Muscle of arm (tissue), 12 donors: ENCODE measurements around the gene CNR1. TPM values are rescaled to one million over a fixed set of nuclear protein-coding genes. Genes with fewer than 3 reads are reported as not detected.

ENCODE experiments used
- DNase-seq: peaks from one replicate; pipeline ENCODE4 v3.0.0-alpha.2; 2013
- polyA plus RNA-seq, 12 donors: library from polyadenylated mRNA; unstranded; fragments of 120-200 nt; gene quantifications; one replicate each; pipeline ENCODE4 v1.2.1, GENCODE V29; 2013; ENCODE audit not compliant: insufficient read length in 12 of 12

Gene CNR1
- polyA plus RNA-seq, 12 donors: 0.20 to 2.4 (median 0.36) TPM; not detected in 1

DNA sequence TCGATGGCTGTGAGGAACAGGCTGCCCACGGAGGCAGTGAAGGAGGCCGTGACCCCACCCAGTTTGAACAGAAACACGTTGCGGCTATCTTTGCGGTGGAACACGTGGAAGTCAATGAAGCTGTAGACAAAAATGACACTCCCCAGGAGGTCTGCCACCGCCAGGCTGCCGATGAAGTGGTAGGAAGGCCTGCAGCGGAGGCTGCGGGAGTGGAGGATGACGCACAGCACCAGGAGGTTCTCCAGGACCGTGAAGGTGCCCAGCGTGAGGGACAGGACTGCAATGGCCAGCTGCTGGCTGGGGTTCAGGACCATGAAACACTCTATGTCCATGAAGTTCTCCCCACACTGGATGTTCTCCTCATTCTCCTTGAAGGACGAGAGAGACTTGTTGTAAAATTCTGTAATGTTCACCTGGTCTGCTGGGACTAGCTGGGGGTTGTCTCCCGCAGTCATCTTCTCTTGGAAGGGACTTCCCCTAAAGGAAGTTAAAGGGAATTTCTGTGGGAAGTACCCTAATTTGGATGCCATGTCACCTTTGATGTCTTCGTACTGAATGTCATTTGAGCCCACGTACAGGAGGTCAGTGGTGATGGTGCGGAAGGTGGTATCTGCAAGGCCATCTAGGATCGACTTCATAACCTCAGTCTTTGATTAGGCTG is 21.4 kb downstream of the CNR1 start:
- no peak for DNase-seq

GRCh38 chr6:88143421-88144157 is 22.6 kb downstream of the CNR1 start:
- no peak for DNase-seq

- DNase-seq: no peak
Measured at GRCh38 chr6:88142297-88142668, 23.9 kb downstream of the CNR1 start.

GRCh38 chr6:88141561-88142296 is 24.4 kb downstream of the CNR1 start:
- DNase-seq: no peak

DNA sequence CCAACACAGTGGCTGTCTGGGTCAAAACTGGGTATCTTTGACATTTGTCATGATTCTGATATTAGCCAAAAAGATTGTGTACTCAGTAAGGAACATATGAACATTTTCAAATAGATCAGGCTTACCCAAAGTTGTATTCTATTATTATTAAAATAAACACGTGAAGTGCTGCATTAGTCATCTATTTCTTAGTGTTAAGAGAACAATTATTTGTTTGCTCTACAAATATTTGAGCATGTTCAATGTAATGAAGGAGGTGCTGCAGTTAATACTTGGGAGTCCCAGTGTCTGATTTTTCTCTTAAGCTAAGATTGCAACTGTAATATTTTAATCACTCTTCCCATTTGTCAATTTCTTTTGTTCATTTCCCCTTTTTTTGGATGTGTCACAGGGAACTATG is 28.2 kb downstream of the CNR1 start:
- no peak for DNase-seq

GRCh38 chr6:88135578-88136114 is 30.5 kb downstream of the CNR1 start:
- DNase-seq: no peak

DNA sequence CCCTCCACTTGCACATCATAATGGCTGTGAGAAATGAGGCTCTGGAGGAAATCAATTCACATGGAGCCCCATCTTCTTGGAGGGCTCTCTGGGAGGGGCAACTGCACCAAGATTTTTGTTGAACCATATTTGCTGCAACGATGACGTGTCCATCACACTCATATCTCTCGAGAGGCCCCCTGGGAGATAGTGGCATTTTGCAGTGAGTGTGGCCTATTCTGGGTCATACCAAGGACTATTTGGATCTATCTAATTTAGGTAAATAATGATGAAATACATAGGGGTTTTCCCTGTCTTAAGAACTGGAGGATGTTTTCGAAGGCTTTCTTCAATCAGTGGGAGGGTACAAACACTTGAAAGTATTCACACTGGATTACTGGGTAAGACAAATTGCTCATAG is 31.6 kb downstream of the CNR1 start:
- DNase-seq: no peak

- DNase-seq: no peak
Measured at GRCh38 chr6:88133718-88134117, 32.4 kb downstream of the CNR1 start.

DNA sequence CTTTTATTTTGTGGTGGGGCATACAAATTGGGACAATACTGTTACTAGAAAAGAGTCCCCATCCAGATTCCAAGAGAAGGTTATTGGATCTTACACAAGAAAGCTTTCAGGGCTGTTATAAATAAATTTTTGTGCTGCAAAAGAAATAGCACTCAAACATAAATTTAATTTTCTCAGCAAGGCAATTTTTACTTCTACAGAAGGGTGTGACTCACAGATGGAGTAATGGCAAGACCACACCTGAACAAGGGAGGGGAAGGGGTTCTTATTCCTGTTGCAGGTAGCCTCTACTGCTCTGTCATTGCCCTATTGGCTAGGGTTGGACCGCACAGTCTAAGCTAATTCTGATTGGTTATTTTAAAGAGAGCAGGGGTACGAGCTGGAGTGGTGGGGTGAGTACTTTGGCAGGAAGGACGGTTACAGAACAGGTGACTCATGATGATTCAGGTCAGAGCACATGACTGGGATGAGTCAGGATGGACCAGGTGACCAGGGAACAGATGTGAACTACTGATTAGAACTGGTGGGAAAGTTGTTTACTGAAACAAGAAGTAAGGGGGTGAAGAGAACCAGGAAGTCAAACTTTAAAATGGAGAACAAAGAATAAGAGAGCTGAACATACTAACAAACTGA is 41.1 kb downstream of the CNR1 start:
- no peak for DNase-seq

GRCh38 chr6:88120635-88121034 is 45.5 kb downstream of the CNR1 start:
- no peak for DNase-seq

DNA sequence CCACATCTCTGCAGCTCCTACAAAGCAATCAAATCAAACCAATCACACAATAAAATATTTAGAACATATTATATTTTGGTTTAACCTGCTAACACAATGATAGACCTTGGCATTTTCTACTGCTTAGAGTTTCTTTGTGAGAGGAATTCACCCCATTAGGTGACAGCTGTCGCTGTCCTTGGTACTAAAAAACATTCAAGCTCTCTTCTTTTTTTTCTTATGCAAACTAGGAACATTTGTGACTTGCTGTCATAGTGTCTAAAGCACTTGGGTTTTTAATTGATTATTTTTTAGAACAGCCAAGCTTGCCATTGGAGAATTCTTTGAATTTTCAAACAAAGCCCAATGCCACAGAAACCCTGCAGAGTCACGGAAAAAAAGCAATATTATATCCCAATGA is 46.4 kb downstream of the CNR1 start:
- DNase-seq: peak; percentile 1

DNA sequence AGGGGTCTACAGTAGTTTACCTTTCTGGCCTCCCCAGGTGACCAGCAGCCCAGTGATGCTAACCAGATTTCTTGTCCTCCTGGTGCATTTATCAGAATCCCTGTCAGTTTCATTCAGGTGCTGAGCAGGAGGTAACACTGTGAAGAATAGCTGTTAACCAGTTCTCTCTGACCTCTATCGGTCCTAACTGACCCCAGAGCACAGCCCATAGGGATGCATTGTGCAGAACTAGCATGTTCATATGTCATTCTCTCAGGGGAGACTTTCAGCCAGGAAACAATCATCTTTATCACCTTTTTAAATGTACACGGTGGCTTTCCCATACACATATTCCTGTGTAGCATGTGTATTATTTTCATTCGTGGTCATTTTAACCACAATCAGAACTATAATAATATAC is 49.9 kb downstream of the CNR1 start:
- DNase-seq: no peak

GRCh38 chr6:88115307-88115706 is 50.8 kb downstream of the CNR1 start:
- no peak for DNase-seq

DNA sequence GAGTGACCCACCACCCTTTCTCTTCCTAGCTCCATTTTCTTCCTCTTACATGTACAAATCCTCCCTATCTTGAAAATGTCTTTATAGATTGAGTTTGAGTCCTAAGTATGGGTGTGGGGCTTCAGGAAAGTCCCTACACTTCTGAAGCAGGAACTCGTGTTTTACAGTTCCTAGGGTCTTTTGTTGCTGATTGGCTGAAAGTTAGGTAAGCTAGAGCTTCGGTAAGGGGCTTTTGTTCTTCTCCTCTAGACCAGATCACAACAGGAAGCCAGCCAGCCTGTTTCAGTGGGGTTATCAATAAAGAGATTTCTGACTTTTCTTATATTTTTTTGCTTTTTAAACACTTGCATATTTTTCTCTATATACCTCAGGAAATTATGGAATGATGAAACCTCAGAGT is 51.3 kb downstream of the CNR1 start:
- no peak for DNase-seq

DNA sequence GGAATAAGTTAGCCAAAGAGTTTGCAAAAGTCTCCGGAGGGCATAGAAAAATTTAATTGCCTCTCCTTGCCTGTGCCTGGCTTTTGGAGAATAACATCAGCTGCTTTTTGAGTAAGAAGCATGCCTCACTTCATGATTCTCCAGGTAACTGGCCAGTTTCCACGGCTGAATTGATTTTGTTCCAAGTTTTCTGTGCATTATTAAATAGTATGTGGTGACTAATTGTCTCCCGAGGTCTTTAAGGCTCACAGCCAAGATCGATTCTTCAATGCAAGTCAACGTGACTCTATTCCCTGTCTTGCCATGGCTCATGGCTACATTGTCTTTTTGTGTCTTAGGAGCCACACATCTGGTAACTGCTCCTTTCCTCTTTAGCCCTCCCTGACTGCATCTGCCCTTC is 54.2 kb downstream of the CNR1 start:
- DNase-seq: no peak

GRCh38 chr6:88107241-88107640 is 58.9 kb downstream of the CNR1 start:
- no peak for DNase-seq

DNA sequence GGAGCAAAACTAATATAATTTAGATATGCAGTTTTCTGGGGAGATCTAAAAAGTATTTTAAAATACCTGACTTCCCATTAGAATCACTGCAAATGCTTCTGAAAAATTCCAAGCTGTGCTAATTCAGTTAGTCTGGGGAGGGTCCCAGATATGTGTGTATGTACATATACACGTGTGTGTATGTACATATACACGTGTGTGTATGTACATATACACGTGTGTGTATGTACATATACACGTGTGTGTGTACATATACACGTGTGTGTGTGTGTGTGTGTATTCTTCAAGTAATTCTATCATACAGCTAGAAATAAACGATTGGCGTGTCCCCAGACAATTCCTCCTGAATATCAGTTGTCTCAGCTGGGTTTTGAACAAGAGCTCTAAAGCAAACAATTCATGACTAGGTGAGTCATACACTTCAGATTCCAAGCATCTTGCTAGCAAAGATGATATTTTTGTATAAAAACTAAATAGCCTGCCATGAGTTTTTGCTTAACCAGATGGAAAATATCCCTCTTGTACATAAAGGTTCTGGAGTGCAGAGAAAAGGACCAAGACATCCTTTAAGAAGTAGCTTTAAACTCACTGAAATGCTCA is 60.3 kb downstream of the CNR1 start:
- no peak for DNase-seq
